ENCODE results near the gene CFAP210.

DNA sequence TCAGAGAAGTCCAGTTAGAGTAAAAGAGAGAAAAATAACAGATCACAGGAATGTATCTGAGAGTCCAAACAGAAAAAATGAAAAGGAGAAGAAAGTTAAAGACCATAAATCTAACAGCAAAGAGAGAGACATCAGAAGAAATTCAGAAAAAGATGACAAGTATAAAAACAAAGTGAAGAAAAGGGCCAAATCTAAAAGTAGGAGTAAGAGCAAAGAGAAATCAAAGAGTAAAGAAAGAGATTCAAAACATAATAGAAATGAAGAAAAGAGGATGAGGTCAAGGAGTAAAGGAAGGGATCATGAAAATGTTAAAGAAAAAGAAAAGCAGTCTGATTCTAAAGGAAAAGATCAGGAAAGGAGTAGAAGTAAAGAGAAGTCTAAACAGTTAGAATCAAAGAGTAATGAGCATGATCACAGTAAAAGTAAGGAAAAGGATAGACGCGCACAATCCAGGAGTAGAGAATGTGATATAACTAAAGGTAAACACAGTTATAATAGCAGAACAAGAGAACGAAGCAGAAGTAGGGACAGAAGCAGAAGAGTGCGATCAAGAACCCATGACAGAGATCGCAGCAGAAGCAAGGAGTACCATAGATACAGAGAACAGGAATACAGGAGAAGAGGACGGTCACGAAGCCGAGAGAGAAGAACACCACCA is 57.6 kb downstream of the CFAP210 start:
- no peak for TF ChIP-seq POLR2A (IDR thresholded peaks at IDR 0.05)
- TF ChIP-seq, protein P1, sequence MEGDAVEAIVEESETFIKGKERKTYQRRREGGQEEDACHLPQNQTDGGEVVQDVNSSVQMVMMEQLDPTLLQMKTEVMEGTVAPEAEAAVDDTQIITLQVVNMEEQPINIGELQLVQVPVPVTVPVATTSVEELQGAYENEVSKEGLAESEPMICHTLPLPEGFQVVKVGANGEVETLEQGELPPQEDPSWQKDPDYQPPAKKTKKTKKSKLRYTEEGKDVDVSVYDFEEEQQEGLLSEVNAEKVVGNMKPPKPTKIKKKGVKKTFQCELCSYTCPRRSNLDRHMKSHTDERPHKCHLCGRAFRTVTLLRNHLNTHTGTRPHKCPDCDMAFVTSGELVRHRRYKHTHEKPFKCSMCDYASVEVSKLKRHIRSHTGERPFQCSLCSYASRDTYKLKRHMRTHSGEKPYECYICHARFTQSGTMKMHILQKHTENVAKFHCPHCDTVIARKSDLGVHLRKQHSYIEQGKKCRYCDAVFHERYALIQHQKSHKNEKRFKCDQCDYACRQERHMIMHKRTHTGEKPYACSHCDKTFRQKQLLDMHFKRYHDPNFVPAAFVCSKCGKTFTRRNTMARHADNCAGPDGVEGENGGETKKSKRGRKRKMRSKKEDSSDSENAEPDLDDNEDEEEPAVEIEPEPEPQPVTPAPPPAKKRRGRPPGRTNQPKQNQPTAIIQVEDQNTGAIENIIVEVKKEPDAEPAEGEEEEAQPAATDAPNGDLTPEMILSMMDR (IDR thresholded peaks at IDR 0.05) = no peak
- no peak for TF ChIP-seq EP300 (IDR thresholded peaks at IDR 0.05)

Data from upper lobe of left lung (tissue), 4 donors.